GM23338 (cell line): ENCODE data around the gene DCLRE1B. TPM values are rescaled to one million over a fixed set of nuclear protein-coding genes. Genes with fewer than 3 reads are reported as not detected.

Experiments used
- ATAC-seq: fragments of 200-7000 bp; cut with Tn5 transposase; 3 replicates; pipeline ENCODE4 v1.9.1; 2020
- DNase-seq: peaks from one replicate; pipeline ENCODE4 v3.0.0-alpha.2; 2015; ENCODE audit warnings: low spot score
- H2AFZ ChIP-seq: fragments of 200-600 bp; sonication (generic); 2 replicates; pipeline ENCODE4 v1.8.0; 2016; ENCODE audit warnings: antibody characterized with exemption, mild to moderate bottlenecking, moderate library complexity
- H3F3A ChIP-seq: fragments of 200-600 bp; sonication (generic); replicated peaks from 2 replicates; pipeline ENCODE4 v1.8.0; 2017; ENCODE audit warnings: antibody characterized with exemption, mixed run types, low read depth
- H3K27ac ChIP-seq: fragments of 200-600 bp; sonication (generic); 2 replicates; pipeline ENCODE4 v1.6.1; 2016; ENCODE audit warnings: low read depth
- H3K27me3 ChIP-seq: fragments of 200-600 bp; sonication (generic); 2 replicates; pipeline ENCODE4 v1.8.0; 2016; ENCODE audit warnings: mild to moderate bottlenecking, mixed run types, moderate library complexity; ENCODE audit not compliant: insufficient read depth
- H3K36me3 ChIP-seq: fragments of 200-600 bp; sonication (generic); 2 replicates; pipeline ENCODE4 v1.8.0; 2016; ENCODE audit warnings: mild to moderate bottlenecking; ENCODE audit not compliant: insufficient read depth
- H3K4me1 ChIP-seq: fragments of 200-600 bp; sonication (generic); 2 replicates; pipeline ENCODE4 v1.8.0; 2016; ENCODE audit warnings: mild to moderate bottlenecking, moderate library complexity; ENCODE audit not compliant: insufficient read depth
- H3K4me2 ChIP-seq: fragments of 200-600 bp; sonication (generic); 2 replicates; pipeline ENCODE4 v1.7.1; 2017; ENCODE audit warnings: mixed run types
- H3K4me3 ChIP-seq: fragments of 200-600 bp; sonication (generic); 2 replicates; pipeline ENCODE4 v1.6.1; 2016; ENCODE audit warnings: mixed run types
- H3K79me2 ChIP-seq: fragments of 200-600 bp; sonication (generic); replicated peaks from 2 replicates; pipeline ENCODE4 v1.8.0; 2017; ENCODE audit warnings: mild to moderate bottlenecking; ENCODE audit not compliant: insufficient read depth
- H3K9me2 ChIP-seq: fragments of 200-600 bp; sonication (generic); 2 replicates; pipeline ENCODE4 v1.8.0; 2017; ENCODE audit not compliant: insufficient read depth
- H4K20me1 ChIP-seq: fragments of 200-600 bp; sonication (generic); replicated peaks from 2 replicates; pipeline ENCODE4 v1.8.0; 2017; ENCODE audit warnings: mild to moderate bottlenecking; ENCODE audit not compliant: insufficient read depth
- H3K27ac Mint-ChIP-seq: 2 replicates; pipeline ENCODE4 v1.8.0; 2020; ENCODE audit warnings: inconsistent platforms, mild to moderate bottlenecking, moderate library complexity, mixed read lengths
- H3K27me3 Mint-ChIP-seq: 3 replicates; pipeline ENCODE4 v1.8.0; 2022; ENCODE audit warnings: low read depth, mild to moderate bottlenecking, moderate library complexity, mixed read lengths, inconsistent platforms; ENCODE audit not compliant: insufficient read depth, poor library complexity
- H3K36me3 Mint-ChIP-seq: 3 replicates; pipeline ENCODE4 v1.8.0; 2021; ENCODE audit warnings: low read depth, mild to moderate bottlenecking, inconsistent platforms, moderate library complexity, mixed read lengths
- H3K4me1 Mint-ChIP-seq: 3 replicates; pipeline ENCODE4 v1.8.0; 2020; ENCODE audit warnings: mild to moderate bottlenecking, inconsistent platforms, mixed read lengths
- H3K4me3 Mint-ChIP-seq: 3 replicates; pipeline ENCODE4 v1.8.0; 2021; ENCODE audit warnings: moderate library complexity, mild to moderate bottlenecking, inconsistent platforms, mixed read lengths
- H3K9me3 Mint-ChIP-seq: 3 replicates; pipeline ENCODE4 v1.8.0; 2020; ENCODE audit warnings: moderate library complexity, mild to moderate bottlenecking, inconsistent platforms, mixed read lengths
- JUNB ChIP-seq: IDR thresholded peaks from one replicate; pipeline ENCODE4 v1.6.1; 2016; ENCODE audit warnings: antibody characterized with exemption; ENCODE audit not compliant: unreplicated experiment
- REST ChIP-seq: IDR thresholded peaks from one replicate; pipeline ENCODE4 v1.6.1; 2018; ENCODE audit warnings: antibody characterized with exemption; ENCODE audit not compliant: unreplicated experiment
- ZNF331 ChIP-seq: fragments of 250-450 bp; sonication (Bioruptor Pico); IDR thresholded peaks from 2 replicates; pipeline ENCODE4 v1.5.0; 2020; ENCODE audit warnings: low read depth, mild to moderate bottlenecking, moderate library complexity
- ZNF462 ChIP-seq: fragments of 250-450 bp; sonication (Bioruptor Pico); IDR thresholded peaks from 2 replicates; pipeline ENCODE4 v1.5.0; 2020; ENCODE audit warnings: mild to moderate bottlenecking, moderate library complexity
- polyA plus RNA-seq: library from polyadenylated mRNA; unstranded; fragments of >200 nt; fragmentation: Nextera tagmentation; extraction: Ambion mirVana; gene quantifications from 2 replicates; pipeline ENCODE4 v1.2.1, GENCODE V29; 2016
- total RNA-seq: library from RNA; depleted of rRNA; stranded (reverse); fragments of >200 nt; shearing (Covaris generic); gene quantifications from 2 replicates; pipeline ENCODE4 v1.2.3, GENCODE V29; 2014
- TF ChIP-seq, protein P1 (sequence below), 2 experiments: fragments of 200-600 bp in 1 of 2; sonication (generic) in 1 of 2; conservative IDR thresholded peaks; 2 replicates each; pipeline versions ENCODE4 v1.5.1 to v1.6.1; 2016 to 2017; ENCODE audit warnings: antibody characterized with exemption in 2 of 2, low read depth in 2 of 2, mild to moderate bottlenecking in 2 of 2, moderate library complexity in 1 of 2

Gene DCLRE1B
- total and polyA plus RNA-seq, 2 experiments from 2014 or later, result 6.3 to 9.7 TPM

GRCh38 chr1:113874012-113874879 lies 30.9 kb upstream of the DCLRE1B start:
- Histone ChIP-seq H3K4me2 (no peak overlapping the region), H3K4me3 (no peak overlapping the region), H3K27ac (no peak overlapping the region), H3K79me2 (no peaks in the 10 kb centered on the region), H3K9me2 (no peaks in the 10 kb centered on the region; the same call in 1 of the 2 replicates), H3K36me3 (no peaks in the 10 kb centered on the region), H3K27me3 (no peaks in the 10 kb centered on the region), H4K20me1 (no peaks in the 10 kb centered on the region), H3F3A (no peaks in the 10 kb centered on the region), H3K4me1 (no peaks in the 10 kb centered on the region), H2AFZ (no peak overlapping the region)
- Mint-ChIP-seq H3K4me3 (no peak overlapping the region), H3K9me3 (no peaks in the 10 kb centered on the region), H3K27me3 (no peaks in the 10 kb centered on the region), H3K4me1 (peaks cover 5% of the 10 kb centered on the region; the same call in 2 of the 3 replicates), H3K36me3 (no peaks in the 10 kb centered on the region), H3K27ac (no peak overlapping the region)
- DNase-seq (peak; percentile 55), ATAC-seq (peak; percentile 85)
- TF ChIP-seq, protein P1, sequence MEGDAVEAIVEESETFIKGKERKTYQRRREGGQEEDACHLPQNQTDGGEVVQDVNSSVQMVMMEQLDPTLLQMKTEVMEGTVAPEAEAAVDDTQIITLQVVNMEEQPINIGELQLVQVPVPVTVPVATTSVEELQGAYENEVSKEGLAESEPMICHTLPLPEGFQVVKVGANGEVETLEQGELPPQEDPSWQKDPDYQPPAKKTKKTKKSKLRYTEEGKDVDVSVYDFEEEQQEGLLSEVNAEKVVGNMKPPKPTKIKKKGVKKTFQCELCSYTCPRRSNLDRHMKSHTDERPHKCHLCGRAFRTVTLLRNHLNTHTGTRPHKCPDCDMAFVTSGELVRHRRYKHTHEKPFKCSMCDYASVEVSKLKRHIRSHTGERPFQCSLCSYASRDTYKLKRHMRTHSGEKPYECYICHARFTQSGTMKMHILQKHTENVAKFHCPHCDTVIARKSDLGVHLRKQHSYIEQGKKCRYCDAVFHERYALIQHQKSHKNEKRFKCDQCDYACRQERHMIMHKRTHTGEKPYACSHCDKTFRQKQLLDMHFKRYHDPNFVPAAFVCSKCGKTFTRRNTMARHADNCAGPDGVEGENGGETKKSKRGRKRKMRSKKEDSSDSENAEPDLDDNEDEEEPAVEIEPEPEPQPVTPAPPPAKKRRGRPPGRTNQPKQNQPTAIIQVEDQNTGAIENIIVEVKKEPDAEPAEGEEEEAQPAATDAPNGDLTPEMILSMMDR (conservative IDR thresholded peaks at IDR 0.05; ENCODE audit: low read depth in 2 of 2), result peak; percentile 54 to 56
- TF ChIP-seq REST, result no peak

GRCh38 chr1:113875714-113876113 lies 29.4 kb upstream of the DCLRE1B start:
- H3K9me3 Mint-ChIP-seq, result no peaks in the 10 kb centered on the region
- H3F3A ChIP-seq, result no peaks in the 10 kb centered on the region
- H4K20me1 ChIP-seq, result no peaks in the 10 kb centered on the region
- TF ChIP-seq, protein P1 (conservative IDR thresholded peaks at IDR 0.05; ENCODE audit: low read depth in 2 of 2), result no peak
- no peak for TF ChIP-seq ZNF462 (CRISPR knock-in tag)
- TF ChIP-seq ZNF331, result no peak
- TF ChIP-seq JUNB, result no peak

More at GRCh38 chr1:113875714-113876113, 29.4 kb upstream of the DCLRE1B start:
- ATAC-seq (no peak), DNase-seq (no peak)
- H3K27ac Mint-ChIP-seq, result no peak overlapping the region
- Histone ChIP-seq H3K9me2 (no peaks in the 10 kb centered on the region; the same call in 1 of the 2 replicates), H3K79me2 (no peaks in the 10 kb centered on the region), H3K27ac (no peak overlapping the region), H3K4me2 (no peak overlapping the region), H2AFZ (no peak overlapping the region), H3K36me3 (no peaks in the 10 kb centered on the region), H3K4me1 (peaks cover 7% of the 10 kb centered on the region; the same call in 1 of the 2 replicates), H3K4me3 (no peak overlapping the region), H3K27me3 (no peaks in the 10 kb centered on the region)
- no peaks in the 10 kb centered on the region for H3K27me3 Mint-ChIP-seq
- H3K4me3 Mint-ChIP-seq, result no peak overlapping the region
- no peaks in the 10 kb centered on the region for H3K36me3 Mint-ChIP-seq
- peaks cover 9% of the 10 kb centered on the region; the same call in 2 of the 3 replicates for H3K4me1 Mint-ChIP-seq
